OCI-LY1 (cell line): ENCODE data around the gene RNPS1.

Source experiments
- H2AFZ ChIP-seq: fragments of 200-600 bp; sonication (generic), shearing (Covaris generic); 2 replicates; pipeline ENCODE4 v1.6.0; 2014; ENCODE audit warnings: antibody characterized with exemption, mild to moderate bottlenecking, low read length
- H3F3A ChIP-seq: fragments of 200-600 bp; sonication (generic), shearing (Covaris generic); 2 replicates; pipeline ENCODE4 v1.6.0; 2014; ENCODE audit warnings: mild to moderate bottlenecking, antibody characterized with exemption, low read length, moderate library complexity; ENCODE audit not compliant: insufficient read depth
- H3K27ac ChIP-seq: fragments of 200-600 bp; sonication (generic); 2 replicates; pipeline ENCODE4 v1.5.1; 2014; ENCODE audit warnings: low read length, mixed run types, mild to moderate bottlenecking, low read depth; ENCODE audit not compliant: poor library complexity, severe bottlenecking
- H3K27me3 ChIP-seq: fragments of 200-600 bp; sonication (generic); 2 replicates; pipeline ENCODE4 v1.6.0; 2014; ENCODE audit warnings: antibody characterized with exemption, mild to moderate bottlenecking, low read length, moderate library complexity; ENCODE audit not compliant: insufficient read depth
- H3K36me3 ChIP-seq: fragments of 200-600 bp; sonication (generic); 2 replicates; pipeline ENCODE4 v1.6.1; 2014; ENCODE audit warnings: mild to moderate bottlenecking, antibody characterized with exemption, low read length, moderate library complexity, mixed read lengths; ENCODE audit not compliant: insufficient read depth
- H3K4me1 ChIP-seq: fragments of 200-600 bp; sonication (generic); 2 replicates; pipeline ENCODE4 v1.5.1; 2014; ENCODE audit warnings: mild to moderate bottlenecking, low read length, moderate library complexity; ENCODE audit not compliant: insufficient read depth, severe bottlenecking
- H3K4me2 ChIP-seq: fragments of 200-600 bp; sonication (generic), shearing (Covaris generic); 2 replicates; pipeline ENCODE4 v1.6.1; 2014; ENCODE audit warnings: low read length
- H3K4me3 ChIP-seq: fragments of 200-600 bp; sonication (generic); 2 replicates; pipeline ENCODE4 v1.5.1; 2014; ENCODE audit warnings: low read length, low read depth, mild to moderate bottlenecking, mixed read lengths; ENCODE audit not compliant: poor library complexity, severe bottlenecking
- H3K79me2 ChIP-seq: fragments of 200-600 bp; shearing (Covaris generic); 2 replicates; pipeline ENCODE4 v1.6.1; 2016; ENCODE audit warnings: mixed run types, low read length, mixed read lengths; ENCODE audit not compliant: insufficient read depth
- H3K9ac ChIP-seq: fragments of 200-600 bp; sonication (generic), shearing (Covaris generic); 2 replicates; pipeline ENCODE4 v1.6.1; 2014; ENCODE audit warnings: mild to moderate bottlenecking, low read length, mixed read lengths
- H3K9me2 ChIP-seq: fragments of 200-600 bp; sonication (generic), shearing (Covaris generic); 2 replicates; pipeline ENCODE4 v1.6.1; 2014; ENCODE audit warnings: low read depth, mild to moderate bottlenecking, low read length, mixed read lengths
- H3K9me3 ChIP-seq: fragments of 200-600 bp; shearing (Covaris generic); 2 replicates; pipeline ENCODE4 v1.6.1; 2014; ENCODE audit warnings: low read length, mixed read lengths
- H4K20me1 ChIP-seq: fragments of 200-600 bp; sonication (generic), shearing (Covaris generic); 2 replicates; pipeline ENCODE4 v1.6.0; 2016; ENCODE audit warnings: mild to moderate bottlenecking, low read length; ENCODE audit not compliant: insufficient read depth
- EZH2 ChIP-seq: fragments of 200-600 bp; sonication (generic), shearing (Covaris generic); IDR thresholded peaks from 2 replicates; pipeline ENCODE4 v1.8.0; 2017; ENCODE audit warnings: borderline replicate concordance, mixed run types, mild to moderate bottlenecking, antibody characterized with exemption, low read length, moderate library complexity, mixed read lengths
- TF ChIP-seq, protein P1 (sequence below): fragments of 200-600 bp; sonication (generic), shearing (Covaris generic); IDR thresholded peaks from 2 replicates; pipeline ENCODE4 v1.5.1; 2017; ENCODE audit warnings: mild to moderate bottlenecking, antibody characterized with exemption, low read length, moderate library complexity, mixed read lengths

The RNPS1 gene

DNA sequence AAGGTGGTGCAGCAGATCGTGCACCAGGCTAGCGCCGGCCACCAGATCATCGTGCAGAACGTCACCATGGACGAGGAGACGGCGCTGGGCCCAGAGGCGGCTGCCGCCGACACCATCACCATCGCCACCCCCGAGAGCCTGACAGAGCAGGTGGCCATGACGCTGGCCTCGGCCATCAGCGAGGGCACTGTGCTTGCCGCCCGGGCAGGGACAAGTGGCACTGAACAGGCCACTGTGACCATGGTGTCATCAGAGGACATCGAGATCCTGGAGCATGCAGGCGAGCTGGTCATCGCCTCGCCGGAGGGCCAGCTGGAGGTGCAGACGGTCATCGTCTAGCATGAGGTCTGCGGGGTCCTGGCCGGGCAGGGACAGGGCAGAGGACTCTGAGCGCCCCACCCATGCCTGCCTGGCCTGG is 32.7 kb downstream of the RNPS1 start:
- Histone ChIP-seq H3K4me1 (no peaks in the 10 kb centered on the region), H3K9ac (no peak overlapping the region), H3K4me2 (no peak overlapping the region), H4K20me1 (no peaks in the 10 kb centered on the region), H2AFZ (no peak overlapping the region), H3K79me2 (no peaks in the 10 kb centered on the region), H3K4me3 (no peak overlapping the region), H3K36me3 (peaks cover 86% of the 10 kb centered on the region), H3K9me3 (no peaks in the 10 kb centered on the region), H3K27ac (no peak overlapping the region), H3K27me3 (no peaks in the 10 kb centered on the region), H3F3A (0 out of 2 replicates have a peak, but pooled peaks cover 3% of the 10 kb centered on the region), H3K9me2 (no peaks in the 10 kb centered on the region)
- TF ChIP-seq, protein P1, sequence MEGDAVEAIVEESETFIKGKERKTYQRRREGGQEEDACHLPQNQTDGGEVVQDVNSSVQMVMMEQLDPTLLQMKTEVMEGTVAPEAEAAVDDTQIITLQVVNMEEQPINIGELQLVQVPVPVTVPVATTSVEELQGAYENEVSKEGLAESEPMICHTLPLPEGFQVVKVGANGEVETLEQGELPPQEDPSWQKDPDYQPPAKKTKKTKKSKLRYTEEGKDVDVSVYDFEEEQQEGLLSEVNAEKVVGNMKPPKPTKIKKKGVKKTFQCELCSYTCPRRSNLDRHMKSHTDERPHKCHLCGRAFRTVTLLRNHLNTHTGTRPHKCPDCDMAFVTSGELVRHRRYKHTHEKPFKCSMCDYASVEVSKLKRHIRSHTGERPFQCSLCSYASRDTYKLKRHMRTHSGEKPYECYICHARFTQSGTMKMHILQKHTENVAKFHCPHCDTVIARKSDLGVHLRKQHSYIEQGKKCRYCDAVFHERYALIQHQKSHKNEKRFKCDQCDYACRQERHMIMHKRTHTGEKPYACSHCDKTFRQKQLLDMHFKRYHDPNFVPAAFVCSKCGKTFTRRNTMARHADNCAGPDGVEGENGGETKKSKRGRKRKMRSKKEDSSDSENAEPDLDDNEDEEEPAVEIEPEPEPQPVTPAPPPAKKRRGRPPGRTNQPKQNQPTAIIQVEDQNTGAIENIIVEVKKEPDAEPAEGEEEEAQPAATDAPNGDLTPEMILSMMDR: no peak
- no peak for TF ChIP-seq EZH2

DNA sequence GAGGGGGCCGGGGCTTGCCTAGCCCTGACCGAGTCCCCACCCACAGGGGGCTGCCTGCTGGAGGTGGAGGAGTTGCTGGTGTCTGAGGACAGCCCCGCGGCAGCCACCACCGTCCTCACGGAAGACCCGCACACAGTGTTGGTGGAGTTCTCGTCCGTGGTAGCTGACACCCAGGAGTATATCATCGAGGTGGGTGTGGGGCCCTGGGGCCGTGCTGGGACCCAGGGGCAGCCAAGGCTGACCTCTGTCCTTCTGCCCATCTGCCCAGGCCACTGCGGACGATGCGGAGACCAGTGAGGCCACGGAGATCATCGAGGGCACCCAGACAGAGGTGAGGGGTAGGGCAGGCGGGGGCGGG is 33.1 kb downstream of the RNPS1 start:
- H3K36me3 ChIP-seq: peaks cover 88% of the 10 kb centered on the region
- H4K20me1 ChIP-seq: no peaks in the 10 kb centered on the region
- H3K4me2 ChIP-seq: no peak overlapping the region
- no peaks in the 10 kb centered on the region for H3K79me2 ChIP-seq
- H3K9me2 ChIP-seq: no peaks in the 10 kb centered on the region
- no peak for TF ChIP-seq EZH2
- TF ChIP-seq, protein P1: no peak
- no peaks in the 10 kb centered on the region for H3K27me3 ChIP-seq
- H3K9ac ChIP-seq: no peak overlapping the region
- H3K4me1 ChIP-seq: no peaks in the 10 kb centered on the region
- no peaks in the 10 kb centered on the region for H3K9me3 ChIP-seq
- peak overlapping the region; percentile 66 for H3K27ac ChIP-seq
- 0 out of 2 replicates have a peak, but pooled peaks cover 3% of the 10 kb centered on the region for H3F3A ChIP-seq
- H2AFZ ChIP-seq: no peak overlapping the region
- H3K4me3 ChIP-seq: no peak overlapping the region

DNA sequence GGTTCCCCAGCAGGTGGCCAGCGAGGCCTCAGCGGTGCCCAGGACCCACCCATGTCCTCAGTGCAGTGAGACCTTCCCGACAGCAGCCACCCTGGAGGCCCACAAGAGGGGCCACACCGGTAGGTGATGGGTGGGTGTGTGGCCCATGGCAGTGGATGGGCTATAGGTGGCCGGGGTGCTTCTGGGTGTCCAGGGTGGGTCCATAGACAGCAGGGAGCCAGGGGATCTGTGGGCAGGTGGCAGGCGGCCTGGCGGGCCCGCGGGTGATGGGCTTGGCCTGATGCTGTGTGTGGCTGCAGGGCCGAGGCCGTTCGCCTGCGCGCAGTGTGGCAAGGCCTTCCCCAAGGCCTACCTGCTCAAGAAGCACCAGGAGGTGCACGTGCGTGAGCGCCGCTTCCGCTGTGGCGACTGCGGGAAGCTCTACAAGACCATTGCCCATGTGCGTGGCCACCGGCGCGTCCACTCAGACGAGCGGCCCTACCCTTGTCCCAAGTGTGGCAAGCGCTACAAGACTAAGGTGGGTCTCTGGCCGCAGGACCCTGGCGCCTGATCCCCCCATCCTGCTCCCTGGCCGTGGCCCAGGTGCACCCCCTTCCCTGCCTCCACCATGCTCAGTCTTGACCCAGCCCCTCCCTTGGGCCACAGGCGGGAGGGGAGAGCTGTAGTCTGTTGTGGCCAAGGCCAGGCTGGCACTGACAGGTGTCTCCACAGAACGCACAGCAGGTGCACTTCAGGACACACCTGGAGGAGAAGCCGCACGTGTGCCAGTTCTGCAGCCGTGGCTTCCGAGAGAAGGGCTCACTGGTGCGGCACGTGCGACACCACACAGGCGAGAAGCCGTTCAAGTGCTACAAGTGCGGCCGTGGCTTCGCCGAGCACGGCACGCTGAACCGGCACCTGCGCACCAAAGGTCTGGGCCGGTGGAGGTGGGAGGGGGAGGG is 33.8 kb downstream of the RNPS1 start:
- Histone ChIP-seq H3K4me2 (no peak overlapping the region), H3K9ac (no peak overlapping the region), H3F3A (0 out of 2 replicates have a peak, but pooled peaks cover 3% of the 10 kb centered on the region), H3K9me3 (no peaks in the 10 kb centered on the region), H2AFZ (no peak overlapping the region), H3K9me2 (no peaks in the 10 kb centered on the region), H3K79me2 (no peaks in the 10 kb centered on the region), H3K4me3 (no peak overlapping the region), H3K27ac (peak overlapping the region; percentile 66), H3K36me3 (peaks cover 88% of the 10 kb centered on the region), H4K20me1 (no peaks in the 10 kb centered on the region), H3K4me1 (no peaks in the 10 kb centered on the region), H3K27me3 (no peaks in the 10 kb centered on the region)
- TF ChIP-seq, protein P1: no peak
- TF ChIP-seq EZH2: no peak
